CD4-positive, alpha-beta T cell (primary cell): ENCODE data around the gene GDF15. TPM values are rescaled to one million over a fixed set of nuclear protein-coding genes. Genes with fewer than 3 reads are reported as not detected.

Experiments used
- ATAC-seq: fragments of 200-7000 bp; cut with Tn5 transposase; one replicate; pipeline ENCODE4 v1.10.0; 2022; ENCODE audit warnings: mild to moderate bottlenecking; ENCODE audit not compliant: poor library complexity
- CTCF ChIA-PET: fragments of 350-600 bp; sonication (Branson Sonifier 250); formaldehyde crosslinking; loops from one replicate; lab custom pipeline; 2021; ENCODE audit warnings: antibody characterized with exemption, inconsistent platforms; lab: Charles Lee
- POLR2A ChIA-PET: fragments of 350-600 bp; sonication (Branson Sonifier 250); formaldehyde crosslinking; loops from one replicate; lab custom pipeline; 2021; ENCODE audit warnings: antibody characterized with exemption, inconsistent platforms; lab: Charles Lee
- DNase-seq, 14 experiments: peaks; one replicate each; pipeline ENCODE4 v3.0.0-alpha.2; 2013 to 2020; ENCODE audit warnings: mixed read lengths in 2 of 14
- H3K27ac ChIP-seq, 2 donors: one replicate each; pipeline versions ENCODE4 v1.5.1 to v1.7.0; 2013; ENCODE audit warnings: low read length in 2 of 2, low read depth in 1 of 2, mild to moderate bottlenecking in 1 of 2
- H3K27me3 ChIP-seq, 2 experiments: 1 replicate in 1 of 2; 2 replicates in 1 of 2; pipeline versions ENCODE4 v1.6.1 to v1.7.0; 2013; ENCODE audit warnings: low read length in 2 of 2, control low read depth in 1 of 2, mild to moderate bottlenecking in 1 of 2, moderate library complexity in 1 of 2; ENCODE audit not compliant: insufficient read depth in 2 of 2, control insufficient read depth in 1 of 2
- H3K36me3 ChIP-seq: one replicate; pipeline ENCODE4 v1.6.1; 2013; ENCODE audit warnings: low read length, control low read depth; ENCODE audit not compliant: insufficient read depth
- H3K4me1 ChIP-seq: one replicate; pipeline ENCODE4 v1.6.1; 2013; ENCODE audit warnings: low read length, control low read depth; ENCODE audit not compliant: insufficient read depth
- H3K4me3 ChIP-seq: one replicate; pipeline ENCODE4 v1.5.1; 2013; ENCODE audit warnings: mild to moderate bottlenecking, low read length, moderate library complexity
- H3K9me3 ChIP-seq, 2 experiments: 1 replicate in 1 of 2; 2 replicates in 1 of 2; pipeline versions ENCODE4 v1.6.1 to v1.7.0; 2013; ENCODE audit warnings: low read length in 2 of 2, mild to moderate bottlenecking in 2 of 2, control low read depth in 1 of 2, moderate library complexity in 1 of 2; ENCODE audit not compliant: control insufficient read depth in 1 of 2, insufficient read depth in 1 of 2
- H3K27ac Mint-ChIP-seq: one replicate; pipeline ENCODE4 v1.8.0; 2020; ENCODE audit warnings: mixed read lengths
- H3K27me3 Mint-ChIP-seq: one replicate; pipeline ENCODE4 v1.8.0; 2021; ENCODE audit warnings: mixed read lengths
- H3K36me3 Mint-ChIP-seq: one replicate; pipeline ENCODE4 v1.8.0; 2021; ENCODE audit warnings: low read depth, mixed read lengths
- H3K4me1 Mint-ChIP-seq: one replicate; pipeline ENCODE4 v1.8.0; 2021; ENCODE audit warnings: low read depth, mixed read lengths
- H3K4me3 Mint-ChIP-seq: one replicate; pipeline ENCODE4 v1.8.0; 2020; ENCODE audit warnings: mild to moderate bottlenecking, mixed read lengths
- H3K9me3 Mint-ChIP-seq: one replicate; pipeline ENCODE4 v1.8.0; 2020; ENCODE audit warnings: mixed read lengths
- intact Hi-C, 2 experiments: fragments of 100-400 bp; cut with DNase I in 1 of 2; cut with micrococcal nuclease in 1 of 2; formaldehyde crosslinking; loops; one replicate each; pipeline versions ENCODE4 v1.15.1 to v1.9.0; 2023 to 2025; cut with DNase I, micrococcal nuclease
- total RNA-seq, 174 experiments: library from RNA in 2 of 174; stranded (reverse) in 2 of 174; gene quantifications; one replicate each; pipeline ENCODE4 v1.2.3 and lab custom pipeline; 2021 to 2026
- TF ChIP-seq, protein P1 (sequence below): fragments of 200-600 bp; IDR thresholded peaks from one replicate; pipeline ENCODE4 v1.8.0; 2022; ENCODE audit warnings: antibody characterized with exemption, mild to moderate bottlenecking

GDF15 gene
- total RNA-seq, 2 experiments from 2014 or later = not detected

DNA sequence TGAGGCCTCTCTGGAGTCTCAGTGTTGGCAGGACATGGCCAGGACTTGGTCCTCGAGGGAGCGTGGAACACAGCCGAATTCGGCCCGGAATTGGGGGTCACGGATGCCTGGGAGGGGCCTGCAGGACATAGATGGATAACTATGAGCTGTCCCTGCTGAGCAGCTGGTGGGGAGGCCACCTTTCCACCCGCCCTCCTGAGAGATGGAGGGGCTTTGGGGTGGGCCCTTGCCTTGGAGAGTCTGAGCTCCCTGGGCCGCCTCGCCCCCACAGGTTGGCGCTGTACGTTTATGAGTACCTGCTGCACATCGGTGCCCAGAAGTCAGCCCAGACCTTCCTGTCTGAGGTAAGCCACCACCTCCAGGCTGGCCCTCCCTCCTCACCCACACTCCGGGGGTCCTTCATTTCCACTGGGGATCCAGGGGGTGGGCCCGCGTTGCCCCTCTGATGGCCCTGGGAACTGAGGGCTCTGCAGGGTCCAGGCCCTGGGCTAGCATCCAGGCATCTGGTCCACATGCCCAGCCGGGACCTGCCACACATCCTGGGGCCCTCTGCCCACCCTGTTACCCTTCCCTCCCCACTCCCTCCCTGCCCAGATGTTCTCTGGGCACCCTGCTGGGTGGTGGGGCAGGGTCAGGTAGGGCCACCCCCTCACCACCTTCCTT lies 41.3 kb downstream of the GDF15 start:
- peaks cover 93% of the 10 kb centered on the region for H3K4me1 ChIP-seq
- Mint-ChIP-seq H3K4me3 (peak overlapping the region; percentile 20), H3K27ac (no peak overlapping the region), H3K27me3 (no peaks in the 10 kb centered on the region), H3K9me3 (no peaks in the 10 kb centered on the region), H3K4me1 (peaks cover 45% of the 10 kb centered on the region), H3K36me3 (no peaks in the 10 kb centered on the region)
- H3K4me3 ChIP-seq = no peak overlapping the region
- TF ChIP-seq, protein P1, sequence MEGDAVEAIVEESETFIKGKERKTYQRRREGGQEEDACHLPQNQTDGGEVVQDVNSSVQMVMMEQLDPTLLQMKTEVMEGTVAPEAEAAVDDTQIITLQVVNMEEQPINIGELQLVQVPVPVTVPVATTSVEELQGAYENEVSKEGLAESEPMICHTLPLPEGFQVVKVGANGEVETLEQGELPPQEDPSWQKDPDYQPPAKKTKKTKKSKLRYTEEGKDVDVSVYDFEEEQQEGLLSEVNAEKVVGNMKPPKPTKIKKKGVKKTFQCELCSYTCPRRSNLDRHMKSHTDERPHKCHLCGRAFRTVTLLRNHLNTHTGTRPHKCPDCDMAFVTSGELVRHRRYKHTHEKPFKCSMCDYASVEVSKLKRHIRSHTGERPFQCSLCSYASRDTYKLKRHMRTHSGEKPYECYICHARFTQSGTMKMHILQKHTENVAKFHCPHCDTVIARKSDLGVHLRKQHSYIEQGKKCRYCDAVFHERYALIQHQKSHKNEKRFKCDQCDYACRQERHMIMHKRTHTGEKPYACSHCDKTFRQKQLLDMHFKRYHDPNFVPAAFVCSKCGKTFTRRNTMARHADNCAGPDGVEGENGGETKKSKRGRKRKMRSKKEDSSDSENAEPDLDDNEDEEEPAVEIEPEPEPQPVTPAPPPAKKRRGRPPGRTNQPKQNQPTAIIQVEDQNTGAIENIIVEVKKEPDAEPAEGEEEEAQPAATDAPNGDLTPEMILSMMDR = no peak
- intact Hi-C loops = no loop called here
- no peaks in the 10 kb centered on the region for H3K9me3 ChIP-seq
- POLR2A ChIA-PET = no interaction called here
- DNase-seq (no peak), ATAC-seq (no peak)
- no peak overlapping the region for H3K27ac ChIP-seq
- CTCF ChIA-PET = interaction anchor here (1.9 kb wide), 1 partner anchor 8 kb away, joined by 11 read pairs; the partner anchor contains the start of gene SSBP4
- H3K36me3 ChIP-seq = peaks cover 31% of the 10 kb centered on the region
- no peaks in the 10 kb centered on the region for H3K27me3 ChIP-seq

DNA sequence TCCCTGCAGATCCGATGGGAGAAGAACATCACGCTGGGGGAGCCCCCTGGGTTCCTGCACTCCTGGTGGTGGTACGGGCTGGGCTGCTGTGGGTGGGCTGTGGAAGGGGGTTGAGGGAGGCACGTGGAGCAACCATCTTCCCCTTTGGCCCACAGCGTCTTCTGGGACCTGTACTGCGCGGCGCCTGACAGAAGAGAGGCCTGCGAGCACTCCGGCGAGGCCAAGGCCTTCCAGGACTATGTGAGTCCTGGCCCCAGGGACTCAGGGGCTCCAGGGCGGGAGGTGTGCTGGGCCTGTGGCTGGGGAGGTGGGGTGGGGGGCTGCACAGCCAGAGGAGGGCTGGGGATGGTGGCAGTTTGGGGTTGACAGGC lies 41.8 kb downstream of the GDF15 start:
- Mint-ChIP-seq H3K9me3 (no peaks in the 10 kb centered on the region), H3K4me3 (peak overlapping the region; percentile 20), H3K27me3 (no peaks in the 10 kb centered on the region), H3K27ac (peak overlapping the region; percentile 81), H3K36me3 (no peaks in the 10 kb centered on the region), H3K4me1 (peaks cover 43% of the 10 kb centered on the region)
- CTCF ChIA-PET = interaction anchor here (1.5 to 1.9 kb wide), 2 partner anchors 9 to 148 kb away, joined by 3 to 11 read pairs; partner anchors contain the start of gene SSBP4
- H3K4me1 ChIP-seq = peaks cover 92% of the 10 kb centered on the region
- no peaks in the 10 kb centered on the region for H3K27me3 ChIP-seq
- H3K27ac ChIP-seq = no peak overlapping the region
- H3K36me3 ChIP-seq = peaks cover 32% of the 10 kb centered on the region
- TF ChIP-seq, protein P1 = no peak
- DNase-seq = no peak
- POLR2A ChIA-PET = interaction anchor here (2.3 kb wide), 1 partner anchor 8 kb away, joined by 21 read pairs; the partner anchor contains the start of gene SSBP4
- H3K4me3 ChIP-seq = no peak overlapping the region
- no peak for ATAC-seq
- intact Hi-C loops = no loop called here
- no peaks in the 10 kb centered on the region for H3K9me3 ChIP-seq

DNA sequence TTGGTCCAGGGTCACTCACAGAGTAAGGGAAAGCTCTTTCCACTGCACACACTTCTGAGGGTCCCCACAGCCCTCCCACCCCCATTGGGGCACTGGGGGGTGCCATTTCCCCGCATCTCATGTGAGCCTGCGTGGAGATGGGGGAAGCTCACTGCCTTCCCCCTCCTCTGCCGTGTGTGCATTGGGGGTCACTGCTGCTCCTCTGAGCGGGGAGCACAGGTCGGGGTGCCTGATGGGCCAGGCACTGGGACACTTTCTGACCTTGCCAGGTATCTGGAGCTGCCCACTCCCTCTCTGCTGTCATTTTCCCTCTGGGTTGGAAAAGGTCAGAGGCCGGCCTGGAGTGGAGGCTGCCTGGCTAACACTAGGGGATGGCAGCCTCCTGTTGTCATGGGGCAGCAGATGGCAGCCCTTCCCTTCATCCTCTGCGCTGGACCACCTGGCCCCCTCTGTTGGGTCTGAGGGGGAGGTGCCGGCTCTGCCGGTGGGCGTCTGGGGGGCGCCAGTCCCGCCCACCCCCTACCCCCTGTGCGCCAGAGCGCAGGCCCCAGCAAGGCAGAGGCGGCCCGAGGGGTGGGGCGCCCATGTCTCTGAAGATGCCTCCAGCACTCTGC lies 42.3 kb downstream of the GDF15 start:
- Histone ChIP-seq H3K9me3 (no peaks in the 10 kb centered on the region), H3K27me3 (no peaks in the 10 kb centered on the region), H3K4me3 (peak overlapping the region; percentile 53), H3K4me1 (peaks cover 92% of the 10 kb centered on the region), H3K27ac (peak overlapping the region; percentile 78 to 92), H3K36me3 (peaks cover 29% of the 10 kb centered on the region)
- Mint-ChIP-seq H3K9me3 (no peaks in the 10 kb centered on the region), H3K27me3 (no peaks in the 10 kb centered on the region), H3K27ac (peak overlapping the region; percentile 81), H3K4me1 (peaks cover 40% of the 10 kb centered on the region), H3K4me3 (no peak overlapping the region), H3K36me3 (no peaks in the 10 kb centered on the region)
- DNase-seq = peak in 1 of 14 experiments; percentile 52
- TF ChIP-seq, protein P1 = no peak
- ChIA-PET POLR2A (interaction anchor here (1.1 to 2.3 kb wide), 6 partner anchors 9 to 276 kb away, joined by 3 to 21 read pairs (median 4); partner anchors contain the start of genes PIK3R2 and SSBP4), CTCF (interaction anchor here (1.2 to 1.9 kb wide), 4 partner anchors 9 to 148 kb away, joined by 3 to 11 read pairs (median 4); partner anchors contain the start of gene SSBP4)
- intact Hi-C loops = no loop called here
- no peak for ATAC-seq
